NCI-H146 (cell line): ENCODE data around the gene UGT1A7.
"Not testable (repeated sequence)": the region's sequence is repeated elsewhere in the genome, so short reads cannot be mapped to it uniquely, and the experiment has no call there.

ENCODE experiments used
- DNase-seq: peaks from one replicate; lab custom pipeline; 2025; lab: John Stamatoyannopoulos, UW

UGT1A7 gene

GRCh38 chr2:233680361-233681045 lies 1.2 kb upstream of the UGT1A7 start:
- no peak for DNase-seq

GRCh38 chr2:233684640-233685039 lies 2.9 kb downstream of the UGT1A7 start:
- no peak for DNase-seq

DNA sequence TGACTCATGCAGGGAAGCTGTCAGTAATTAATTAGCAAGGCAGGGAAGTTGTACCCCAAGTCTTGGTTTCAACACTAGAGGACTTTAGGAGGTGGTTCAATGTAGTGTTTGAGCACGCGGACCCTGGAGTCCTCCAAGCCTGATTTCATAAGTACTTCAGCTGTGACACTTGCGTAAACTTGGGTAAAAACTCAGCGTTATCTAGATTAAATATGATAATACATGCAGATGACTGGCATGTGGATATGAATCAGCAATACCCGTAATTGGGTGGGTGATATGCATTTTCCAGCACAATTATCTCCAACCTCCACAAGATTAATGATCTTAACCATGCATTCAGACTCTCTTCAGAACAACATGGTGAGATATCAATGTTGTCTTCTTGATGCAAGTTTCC lies 5.2 kb downstream of the UGT1A7 start:
- DNase-seq: no peak

DNA sequence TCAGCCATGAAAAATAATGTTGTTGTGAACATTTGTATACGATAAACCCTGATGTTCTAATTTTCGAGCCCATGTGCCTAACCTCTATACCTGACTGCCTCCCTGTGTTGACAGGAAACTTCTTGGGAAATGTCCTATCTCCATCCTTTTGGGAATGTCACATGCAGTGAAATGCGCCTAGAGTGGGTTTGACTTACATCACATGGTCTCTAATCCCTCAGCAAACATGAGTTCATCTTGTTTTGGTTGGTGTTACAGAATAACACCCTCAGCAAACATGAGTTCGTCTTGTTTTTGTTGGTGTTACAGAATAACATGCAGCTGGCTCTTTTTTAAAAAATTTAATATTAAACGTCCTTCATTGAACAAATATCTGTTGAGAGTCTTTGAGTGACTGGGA lies 6.6 kb downstream of the UGT1A7 start:
- DNase-seq: no peak

DNA sequence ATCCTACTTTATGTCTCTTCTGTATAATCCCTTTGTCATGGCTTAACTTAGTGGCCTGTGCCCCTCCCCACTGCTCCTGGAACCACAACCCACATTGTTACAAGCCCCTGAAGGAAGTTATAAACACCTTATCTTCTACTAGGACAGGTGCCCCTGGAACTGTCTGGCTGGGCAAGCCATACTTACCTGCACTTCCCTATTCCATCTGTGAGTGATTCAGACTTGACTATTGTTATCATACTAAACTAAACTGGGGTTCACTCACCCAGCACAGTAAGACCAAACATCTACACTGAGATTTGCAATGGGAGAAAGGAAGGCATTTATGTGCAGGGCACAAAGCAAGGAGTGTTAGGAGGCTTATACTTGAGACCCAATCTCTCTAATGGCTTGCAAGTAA lies 7.3 kb downstream of the UGT1A7 start:
- DNase-seq: no peak

GRCh38 chr2:233689501-233689900 lies 7.8 kb downstream of the UGT1A7 start:
- no peak for DNase-seq

- DNase-seq: no peak
Observed at GRCh38 chr2:233690444-233690843, 8.7 kb downstream of the UGT1A7 start.

- no peak for DNase-seq
Observed at GRCh38 chr2:233691443-233692433, 10.0 kb downstream of the UGT1A7 start.

- DNase-seq: no peak
Observed at GRCh38 chr2:233692648-233693047, 10.9 kb downstream of the UGT1A7 start, which contains the start of gene UGT1A6. TSS of gene UGT1A6 (plus strand) at chr2:233692890. CDS start at chr2:233693005, 115 bp downstream.

GRCh38 chr2:233693963-233694362 lies 12.3 kb downstream of the UGT1A7 start:
- no peak for DNase-seq

DNA sequence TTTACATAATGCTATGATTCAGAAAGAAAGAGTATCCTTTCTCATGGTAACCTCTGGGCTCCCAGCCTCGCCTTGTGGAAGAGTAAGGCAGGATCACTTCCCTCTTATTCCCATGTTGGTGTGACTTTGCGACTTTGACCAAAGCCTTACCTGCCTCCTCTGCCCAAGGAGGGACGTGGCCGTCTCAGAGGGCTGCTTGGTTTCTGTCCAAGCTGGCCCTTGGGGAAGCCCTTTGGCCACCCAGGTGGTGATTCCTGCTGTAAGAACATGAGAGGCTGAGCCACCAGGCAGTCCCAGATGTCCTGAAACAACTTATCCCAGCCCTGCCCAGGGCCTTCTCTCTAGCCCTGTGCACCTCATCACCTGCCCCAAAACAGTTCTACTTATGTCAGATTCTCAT lies 17.0 kb downstream of the UGT1A7 start:
- no peak for DNase-seq

GRCh38 chr2:233699424-233700027 lies 17.8 kb downstream of the UGT1A7 start:
- DNase-seq: no peak

DNA sequence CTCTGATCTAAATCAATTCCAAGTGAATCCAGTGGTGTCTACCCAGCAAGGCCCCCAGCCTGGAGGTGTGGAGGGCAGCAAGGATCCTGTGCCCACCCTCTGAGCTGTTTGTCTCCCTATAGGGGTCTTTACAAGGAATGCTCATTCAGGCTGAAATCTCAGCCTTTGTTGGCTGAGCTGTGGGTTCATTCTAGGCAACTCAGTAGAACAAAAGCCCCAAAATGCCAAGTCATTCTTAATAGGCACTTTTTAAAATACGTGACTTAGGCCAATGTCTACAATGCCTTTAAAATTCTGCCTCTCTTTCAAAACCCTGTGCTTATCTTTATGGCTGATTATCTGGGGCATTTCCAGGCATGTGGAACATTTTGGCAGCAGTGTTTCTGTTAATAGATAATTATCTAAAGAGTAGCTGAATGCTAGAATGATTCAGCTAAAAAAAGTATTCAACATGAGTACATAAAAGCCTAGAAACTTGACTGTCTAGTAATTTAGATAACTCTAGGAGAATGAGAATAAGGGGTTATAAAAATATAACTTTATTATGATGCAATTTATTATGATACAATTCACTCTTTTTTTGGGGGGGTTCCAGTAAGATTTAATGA lies 18.4 kb downstream of the UGT1A7 start:
- no peak for DNase-seq

DNA sequence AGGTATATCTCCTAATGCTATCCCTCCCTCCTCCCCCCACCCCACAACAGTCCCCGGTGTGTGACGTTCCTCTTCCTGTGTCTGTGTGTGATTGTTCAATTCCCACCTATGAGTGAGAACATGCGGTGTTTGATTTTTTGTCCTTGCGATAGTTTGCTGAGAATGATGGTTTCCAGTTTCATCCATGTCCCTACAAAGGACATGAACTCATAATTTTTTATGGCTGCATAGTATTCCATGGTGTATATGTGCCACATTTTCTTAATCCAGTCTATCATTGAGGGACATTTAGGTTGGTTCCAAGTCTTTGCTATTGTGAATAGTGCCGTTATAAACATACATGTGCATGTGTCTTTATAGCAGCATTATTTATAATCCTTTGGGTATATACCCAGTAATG lies 19.1 kb downstream of the UGT1A7 start:
- not testable (repeated sequence) for DNase-seq

- DNase-seq: no peak
Observed at GRCh38 chr2:233702238-233702637, 20.5 kb downstream of the UGT1A7 start.

GRCh38 chr2:233705911-233706506 lies 24.3 kb downstream of the UGT1A7 start:
- DNase-seq: no peak

DNA sequence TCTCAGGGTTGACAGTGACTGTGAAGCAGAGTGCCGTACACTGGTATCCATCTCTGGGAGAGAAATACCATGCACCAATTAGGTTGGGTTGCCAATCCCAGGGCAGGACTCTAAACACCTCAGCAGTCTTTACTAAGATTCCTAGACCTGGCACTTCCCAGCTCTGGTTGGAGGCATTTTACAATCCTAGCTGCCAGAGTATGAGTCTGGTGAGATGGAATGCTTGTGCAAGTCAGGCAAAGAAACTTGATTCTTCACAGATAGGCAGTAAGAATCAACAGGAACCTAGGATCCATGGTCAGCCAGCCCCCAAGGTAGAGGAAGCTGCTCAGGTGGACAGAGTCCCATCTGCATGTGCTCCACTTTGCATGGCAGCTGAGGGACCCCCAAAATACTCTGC lies 25.0 kb downstream of the UGT1A7 start:
- no peak for DNase-seq

GRCh38 chr2:233707940-233708644 lies 26.4 kb downstream of the UGT1A7 start:
- DNase-seq: no peak

DNA sequence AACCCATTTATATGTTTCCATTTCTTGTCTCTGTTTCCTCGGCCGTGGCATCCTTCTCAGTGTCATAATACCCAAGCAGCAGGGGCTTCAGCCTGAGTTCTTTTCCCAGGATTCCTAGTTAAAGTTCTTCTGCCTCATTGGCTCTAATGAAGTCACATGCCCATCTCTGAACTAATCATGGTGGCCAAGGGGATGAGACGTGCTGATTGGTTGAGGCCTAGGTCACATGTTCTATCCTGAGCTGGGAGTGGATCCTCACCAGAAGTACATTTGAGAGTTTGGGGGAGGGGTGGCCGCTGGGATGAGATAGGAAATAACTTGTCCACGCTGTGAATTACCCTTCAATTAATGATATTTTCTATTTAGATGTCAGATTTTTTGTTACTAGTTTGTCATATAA lies 27.2 kb downstream of the UGT1A7 start:
- no peak for DNase-seq

GRCh38 chr2:233711312-233712008 lies 29.8 kb downstream of the UGT1A7 start:
- peak; percentile 31 for DNase-seq
